GM21717 (cell line): ENCODE results near the gene SUGP2.
A peak's percentile ranks its signal among the peaks of the same experiment; 100 is the strongest.
"Not testable (repeated sequence)": the region's sequence is repeated elsewhere in the genome, so short reads cannot be mapped to it uniquely, and the experiment has no call there.

Experiments
- ATAC-seq: cut with Tn5 transposase; IDR thresholded peaks from one replicate; pipeline ENCODE4 v1.9.1; 2021; ENCODE audit warnings: mild to moderate bottlenecking, moderate library complexity; ENCODE audit not compliant: unreplicated experiment

The SUGP2 gene

GRCh38 chr19:19034204-19034624 lies 897 bp upstream of the SUGP2 start:
- peak; percentile 25 for ATAC-seq

GRCh38 chr19:19033176-19033425 lies 216 bp downstream of the SUGP2 start:
- peak; percentile 36 for ATAC-seq

- ATAC-seq: no peak
Measured at GRCh38 chr19:19032420-19033175, 719 bp downstream of the SUGP2 start.

DNA sequence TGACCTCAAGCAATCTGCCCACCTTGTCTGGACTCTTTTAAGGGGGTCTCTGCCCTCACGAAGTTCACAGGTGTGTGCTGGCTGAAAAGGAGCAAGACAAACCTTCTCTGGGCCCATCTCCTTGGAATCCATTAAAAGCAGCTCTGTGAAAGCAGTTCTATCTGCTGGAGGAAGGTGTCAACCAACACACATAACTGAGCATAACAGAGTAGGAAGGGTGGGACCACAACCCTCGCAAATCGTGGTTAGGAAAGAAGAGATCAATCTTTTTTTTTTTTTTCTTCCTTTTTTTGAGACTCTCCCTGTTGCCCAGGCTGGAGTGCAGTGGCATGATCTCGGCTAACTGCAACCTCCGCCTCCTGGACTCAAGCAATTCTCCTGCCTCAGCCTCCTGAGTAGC lies 1.4 kb downstream of the SUGP2 start:
- no peak for ATAC-seq

DNA sequence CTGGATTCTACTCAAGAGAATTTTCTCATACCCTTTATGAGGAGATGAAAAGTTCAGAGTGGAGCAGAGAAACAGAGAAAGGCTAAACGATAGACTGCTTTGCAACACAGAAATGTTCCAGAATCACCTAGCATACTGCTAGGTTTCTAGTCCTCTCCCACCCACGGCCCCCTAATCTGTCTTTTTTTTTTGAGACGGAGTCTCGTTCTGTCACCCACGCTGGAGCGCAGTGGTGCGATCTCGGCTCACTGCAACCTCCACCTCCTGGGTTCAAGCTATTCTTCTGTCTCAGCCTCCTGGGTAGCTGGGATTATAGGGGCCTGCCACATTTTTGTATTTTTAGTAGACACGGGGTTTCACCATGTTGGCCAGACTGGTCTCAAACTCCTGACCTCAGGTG lies 4.8 kb downstream of the SUGP2 start:
- ATAC-seq: no peak

- ATAC-seq: no peak
Measured at GRCh38 chr19:19027228-19027627, 6.1 kb downstream of the SUGP2 start.

DNA sequence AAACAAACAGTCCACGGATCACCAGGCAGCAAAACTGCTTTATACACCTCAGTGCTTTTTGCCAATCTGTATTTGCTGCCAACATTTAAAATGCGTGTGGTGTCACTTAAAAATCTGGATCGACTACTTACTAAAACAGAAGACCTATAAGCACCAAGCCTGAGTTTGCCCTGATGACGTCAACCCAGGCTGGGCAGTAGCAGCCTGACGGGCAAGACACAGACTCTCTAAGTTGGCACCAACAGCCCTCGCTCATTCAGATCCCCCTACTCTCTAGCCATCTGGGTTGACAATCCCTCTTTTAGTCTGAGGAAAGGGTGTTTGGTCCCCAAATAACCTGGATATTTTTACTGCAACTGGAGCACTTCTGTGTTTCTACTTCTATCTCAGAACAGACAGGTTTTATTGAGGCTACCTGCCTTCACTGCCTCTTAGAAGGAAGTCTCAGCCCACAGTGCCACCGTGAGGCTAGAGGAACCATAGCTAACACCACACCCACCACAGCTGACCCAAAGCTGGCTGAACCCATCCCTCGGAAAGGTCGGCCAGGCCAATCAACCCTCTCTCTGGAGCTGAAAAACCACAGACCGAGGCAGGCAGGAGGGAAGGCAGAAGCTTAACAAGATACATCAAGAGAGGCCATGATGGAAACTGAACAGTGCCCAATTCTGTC lies 6.9 kb downstream of the SUGP2 start:
- no peak for ATAC-seq

GRCh38 chr19:19025861-19026260 lies 7.5 kb downstream of the SUGP2 start:
- no peak for ATAC-seq

- ATAC-seq: not testable (repeated sequence)
Measured at GRCh38 chr19:19023376-19023775, 9.9 kb downstream of the SUGP2 start.

GRCh38 chr19:19022380-19022961 lies 10.8 kb downstream of the SUGP2 start:
- ATAC-seq: no peak

GRCh38 chr19:19021115-19021514 lies 12.2 kb downstream of the SUGP2 start:
- ATAC-seq: no peak

DNA sequence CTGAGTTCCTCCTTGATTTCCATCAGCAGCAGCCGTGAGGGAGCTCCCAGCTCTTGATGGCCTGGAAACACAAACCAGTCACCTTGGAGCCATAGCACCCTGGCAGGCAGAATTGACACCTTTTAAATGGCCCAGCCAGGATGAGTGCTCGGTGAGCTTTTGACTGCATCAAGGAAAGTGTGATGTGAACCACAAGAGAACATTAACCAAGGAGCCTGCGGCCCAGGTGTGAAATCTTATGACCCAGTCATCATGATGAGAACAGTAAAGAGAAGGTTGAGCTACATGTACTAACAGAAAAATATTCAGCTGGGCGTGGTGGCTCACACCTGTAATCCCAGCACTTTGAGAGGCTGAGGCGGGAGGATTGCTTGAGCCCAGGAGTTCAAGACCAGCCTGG lies 22.8 kb downstream of the SUGP2 start:
- ATAC-seq: no peak

DNA sequence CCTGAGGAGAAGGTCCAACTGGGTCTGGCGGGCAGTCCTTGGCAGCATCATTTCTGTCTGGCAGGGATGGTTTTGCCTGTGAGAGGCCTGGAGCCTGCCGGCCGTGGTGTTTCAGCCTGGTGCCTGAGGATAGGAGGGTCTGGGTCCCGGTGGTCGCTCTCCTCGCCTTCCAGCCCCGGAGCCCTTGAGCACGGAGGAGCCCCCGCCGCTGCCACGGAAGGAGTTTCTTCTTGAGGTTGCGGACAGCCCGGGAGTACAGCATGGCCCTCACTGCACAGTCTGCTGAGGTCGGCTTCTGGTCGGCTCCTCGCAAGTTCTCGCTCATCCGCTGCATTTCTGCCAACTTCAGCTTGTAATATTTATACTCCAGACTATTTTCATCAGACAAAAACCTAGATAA lies 23.4 kb downstream of the SUGP2 start:
- no peak for ATAC-seq

GRCh38 chr19:19006213-19006612 lies 27.1 kb downstream of the SUGP2 start:
- no peak for ATAC-seq

GRCh38 chr19:19004144-19004543 lies 29.2 kb downstream of the SUGP2 start:
- no peak for ATAC-seq

GRCh38 chr19:18999896-19000620 lies 33.3 kb downstream of the SUGP2 start:
- ATAC-seq: no peak

GRCh38 chr19:18999016-18999758 lies 34.1 kb downstream of the SUGP2 start:
- ATAC-seq: no peak

GRCh38 chr19:18998276-18998675 lies 35.0 kb downstream of the SUGP2 start:
- no peak for ATAC-seq

- no peak for ATAC-seq
Measured at GRCh38 chr19:18996796-18997394, 36.4 kb downstream of the SUGP2 start.

- no peak for ATAC-seq
Measured at GRCh38 chr19:18996351-18996750, 37.0 kb downstream of the SUGP2 start.

DNA sequence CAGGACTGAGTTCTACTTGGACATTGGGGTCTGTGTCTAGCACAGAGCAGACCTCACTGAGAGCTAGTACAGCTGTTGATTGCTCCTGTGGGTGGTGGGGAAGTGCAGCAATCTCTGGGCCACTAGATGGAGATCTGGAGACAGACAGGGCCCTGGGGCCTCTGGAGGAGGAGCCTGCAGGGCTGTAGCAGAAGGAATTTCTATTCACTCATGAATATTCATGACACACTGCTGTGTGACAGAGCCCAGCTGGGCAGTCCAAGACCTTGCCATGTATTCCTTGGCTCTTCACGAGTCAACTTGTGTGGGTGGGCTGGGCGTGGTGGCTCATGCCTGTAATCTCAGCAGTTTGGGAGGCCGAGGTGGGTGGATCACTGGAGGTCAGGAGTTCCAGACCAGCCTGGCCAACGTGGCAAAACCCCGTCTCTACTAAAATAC lies 37.5 kb downstream of the SUGP2 start:
- no peak for ATAC-seq
